IMR-90 (cell line): Measurements from ENCODE around the gene EXD2. TPM values are rescaled to one million over a fixed set of nuclear protein-coding genes. Genes with fewer than 3 reads are reported as not detected.
A peak's percentile ranks its signal among the peaks of the same experiment; 100 is the strongest.

Source experiments
- ATAC-seq: fragments of 200-7000 bp; cut with Tn5 transposase; 2 replicates; pipeline ENCODE4 v1.9.1; 2020; ENCODE audit warnings: low read depth, mild to moderate bottlenecking, moderate library complexity
- BruUV-seq: library from RNA; stranded (reverse); fragments of 400-500 nt; replicated peaks from 2 replicates; lab custom pipeline; 2021; lab: Mats Ljungman, UMichigan
- CTCF ChIA-PET: fragments of 300-600 bp; formaldehyde crosslinking; extraction: SDS; loops from one replicate; lab custom pipeline; 2021; ENCODE audit warnings: antibody characterized with exemption; lab: Yijun Ruan, JAX
- POLR2A ChIA-PET: fragments of 300-600 bp; sonication (Branson Sonifier 250); formaldehyde crosslinking; loops from one replicate; lab custom pipeline; 2022; ENCODE audit warnings: antibody characterized with exemption; ENCODE audit not compliant: unreplicated experiment; lab: Charles Lee
- DNase-seq: peaks from one replicate; pipeline ENCODE4 v3.0.0; 2013
- H2AFZ ChIP-seq: replicated peaks from 2 replicates; pipeline ENCODE3; 2013; ENCODE audit warnings: low read length, mild to moderate bottlenecking; ENCODE audit not compliant: poor library complexity
- H2AK5ac ChIP-seq: 2 replicates; pipeline ENCODE4 v1.6.1; 2013; ENCODE audit warnings: low read depth, low read length, inconsistent platforms
- H2AK9ac ChIP-seq: replicated peaks from 2 replicates; pipeline ENCODE3; 2013; ENCODE audit warnings: mild to moderate bottlenecking, low read depth, low read length, moderate library complexity; ENCODE audit not compliant: poor library complexity
- H2BK120ac ChIP-seq: 2 replicates; pipeline ENCODE4 v1.6.1; 2013; ENCODE audit warnings: low read depth, low read length, inconsistent platforms
- H2BK15ac ChIP-seq: 3 replicates; pipeline ENCODE4 v1.6.1; 2013; ENCODE audit warnings: low read depth, low read length, inconsistent platforms
- H2BK20ac ChIP-seq: 2 replicates; pipeline ENCODE4 v1.6.1; 2013; ENCODE audit warnings: low read depth, mild to moderate bottlenecking, inconsistent platforms, low read length, moderate library complexity
- H2BK5ac ChIP-seq: 2 replicates; pipeline ENCODE4 v1.6.1; 2013; ENCODE audit warnings: mild to moderate bottlenecking, low read depth, low read length, inconsistent platforms; ENCODE audit not compliant: poor library complexity, severe bottlenecking
- H3K14ac ChIP-seq: replicated peaks from 2 replicates; pipeline ENCODE4 v1.6.1; 2013; ENCODE audit warnings: low read depth, low read length, inconsistent platforms
- H3K18ac ChIP-seq: 2 replicates; pipeline ENCODE4 v1.6.1; 2013; ENCODE audit warnings: low read depth, low read length, control low read depth
- H3K23ac ChIP-seq: 2 replicates; pipeline ENCODE4 v1.6.1; 2013; ENCODE audit warnings: low read depth, low read length, inconsistent platforms
- H3K27ac ChIP-seq: 2 replicates; pipeline ENCODE4 v1.5.1; 2013; ENCODE audit warnings: mild to moderate bottlenecking, control low read depth, low read length; ENCODE audit not compliant: insufficient read depth
- H3K27me3 ChIP-seq: 2 replicates; pipeline ENCODE4 v1.6.1; 2013; ENCODE audit warnings: low read length; ENCODE audit not compliant: control insufficient read depth, insufficient read depth
- H3K36me3 ChIP-seq: 2 replicates; pipeline ENCODE4 v1.6.1; 2013; ENCODE audit warnings: low read length, mixed read lengths; ENCODE audit not compliant: control insufficient read depth, insufficient read depth
- H3K4ac ChIP-seq: 2 replicates; pipeline ENCODE4 v1.6.1; 2013; ENCODE audit warnings: low read depth, low read length, inconsistent platforms
- H3K4me1 ChIP-seq: 2 replicates; pipeline ENCODE4 v1.6.1; 2013; ENCODE audit warnings: low read length, mixed read lengths; ENCODE audit not compliant: control insufficient read depth, insufficient read depth
- H3K4me2 ChIP-seq: 2 replicates; pipeline ENCODE4 v1.6.1; 2013; ENCODE audit warnings: low read depth, mild to moderate bottlenecking, control low read depth, low read length, moderate library complexity
- H3K4me3 ChIP-seq: 2 replicates; pipeline ENCODE4 v1.5.1; 2013; ENCODE audit warnings: low read depth, mild to moderate bottlenecking, control low read depth, low read length, moderate library complexity; ENCODE audit not compliant: insufficient read depth
- H3K56ac ChIP-seq: 2 replicates; pipeline ENCODE4 v1.6.1; 2013; ENCODE audit warnings: low read length, inconsistent platforms; ENCODE audit not compliant: insufficient read depth; ENCODE audit errors: extremely low read depth
- H3K79me1 ChIP-seq, 2 experiments: 2 replicates each; pipeline ENCODE4 v1.6.1; 2013; ENCODE audit warnings: low read length in 2 of 2, inconsistent platforms in 1 of 2, low read depth in 1 of 2
- H3K9ac ChIP-seq: 2 replicates; pipeline ENCODE4 v1.6.1; 2013; ENCODE audit warnings: low read depth, low read length, control low read depth
- H3K9me1 ChIP-seq: 2 replicates; pipeline ENCODE4 v1.6.1; 2013; ENCODE audit warnings: low read length, inconsistent platforms; ENCODE audit not compliant: insufficient read depth
- H3K9me3 ChIP-seq: 2 replicates; pipeline ENCODE4 v1.6.1; 2013; ENCODE audit warnings: low read length; ENCODE audit not compliant: control insufficient read depth, insufficient read depth
- H4K20me1 ChIP-seq: 2 replicates; pipeline ENCODE4 v1.6.1; 2013; ENCODE audit warnings: low read length, inconsistent platforms; ENCODE audit not compliant: insufficient read depth
- H4K5ac ChIP-seq: 2 replicates; pipeline ENCODE4 v1.6.1; 2013; ENCODE audit warnings: mild to moderate bottlenecking, low read depth, low read length, control low read depth
- H4K8ac ChIP-seq, 2 experiments: 2 replicates each; pipeline ENCODE4 v1.6.1; 2013; ENCODE audit warnings: low read depth in 2 of 2, low read length in 2 of 2, control low read depth in 1 of 2, inconsistent platforms in 1 of 2
- H4K91ac ChIP-seq: 2 replicates; pipeline ENCODE4 v1.6.1; 2013; ENCODE audit warnings: low read depth, low read length, inconsistent platforms; ENCODE audit not compliant: insufficient read depth
- BHLHE40 ChIP-seq: fragments of 150-350 bp; IDR thresholded peaks from 2 replicates; pipeline ENCODE4 v1.6.1; 2016; ENCODE audit warnings: mild to moderate bottlenecking, low read depth, low read length
- CEBPB ChIP-seq: IDR thresholded peaks from 2 replicates; pipeline ENCODE4 v1.6.1; 2012; ENCODE audit warnings: low read depth, low read length, improper control_type of control experiment
- CHD1 ChIP-seq: IDR thresholded peaks from 2 replicates; pipeline ENCODE4 v1.6.1; 2012; ENCODE audit warnings: low read depth, low read length, improper control_type of control experiment
- CTCF ChIP-seq: conservative IDR thresholded peaks from 2 replicates; pipeline ENCODE4 v1.5.1; 2012; ENCODE audit warnings: mild to moderate bottlenecking, low read depth, low read length, improper control_type of control experiment
- FOS ChIP-seq: fragments of 150-350 bp; IDR thresholded peaks from 2 replicates; pipeline ENCODE4 v1.6.1; 2016; ENCODE audit warnings: low read depth, low read length
- MAFK ChIP-seq: IDR thresholded peaks from 2 replicates; pipeline ENCODE4 v1.6.1; 2012; ENCODE audit warnings: low read depth, low read length, improper control_type of control experiment
- MAZ ChIP-seq: IDR thresholded peaks from 2 replicates; pipeline ENCODE4 v1.6.1; 2012; ENCODE audit warnings: low read depth, mild to moderate bottlenecking, low read length, improper control_type of control experiment, moderate library complexity, borderline replicate concordance
- MXI1 ChIP-seq: IDR thresholded peaks from 2 replicates; pipeline ENCODE4 v1.6.1; 2012; ENCODE audit warnings: low read depth, mild to moderate bottlenecking, low read length, moderate library complexity, borderline replicate concordance
- POLR2A ChIP-seq: IDR thresholded peaks from 2 replicates; pipeline ENCODE4 v1.6.1; 2012; ENCODE audit warnings: mild to moderate bottlenecking, low read depth, low read length
- RAD21 ChIP-seq: IDR thresholded peaks from 2 replicates; pipeline ENCODE4 v1.6.1; 2012; ENCODE audit warnings: low read length, improper control_type of control experiment
- RCOR1 ChIP-seq: IDR thresholded peaks from 2 replicates; pipeline ENCODE4 v1.6.1; 2012; ENCODE audit warnings: mild to moderate bottlenecking, low read length, improper control_type of control experiment; ENCODE audit not compliant: insufficient replicate concordance
- RFX5 ChIP-seq: IDR thresholded peaks from 2 replicates; pipeline ENCODE4 v1.8.0; 2012; ENCODE audit warnings: low read depth, mild to moderate bottlenecking, low read length, moderate library complexity
- SMC3 ChIP-seq: fragments of 150-350 bp; IDR thresholded peaks from 2 replicates; pipeline ENCODE4 v1.6.1; 2016; ENCODE audit warnings: low read depth, mild to moderate bottlenecking, antibody characterized with exemption, low read length, moderate library complexity
- USF2 ChIP-seq: fragments of 150-350 bp; IDR thresholded peaks from 2 replicates; pipeline ENCODE4 v1.6.1; 2017; ENCODE audit warnings: mild to moderate bottlenecking, antibody characterized with exemption, low read length, low read depth
- WGBS, 2 experiments: methylation state at CpG; one replicate each; pipeline versions ENCODE4 v1.1.5 to v1.1.7; 2013; ENCODE audit warnings: missing lambda C conversion rate in 2 of 2; ENCODE audit not compliant: insufficient read length in 1 of 2; ENCODE audit errors: extremely low coverage in 2 of 2; 5-methylcytosine and 5-hydroxymethylcytosine counted together
- dilution Hi-C: fragments of 300-500 bp; cut with HindIII; formaldehyde crosslinking; loops from one replicate; pipeline ENCODE4 v1.14.3; 2018; ENCODE audit warnings: low sequenced_read_pairs; ENCODE audit not compliant: unreplicated experiment
- in situ Hi-C: fragments of 300-500 bp; cut with MboI; formaldehyde crosslinking; loops from 3 replicates; pipeline ENCODE4 v1.14.3; 2019; ENCODE audit warnings: low sequenced_read_pairs, inconsistent platforms, mixed read lengths
- intact Hi-C: fragments of 100-400 bp; cut with micrococcal nuclease; formaldehyde crosslinking; loops from 2 replicates; pipeline ENCODE4 v1.10.0; 2022
- polyA plus RNA-seq, 3 experiments: library from polyadenylated mRNA; depleted of rRNA; stranded (reverse); fragments of >200 nt; gene quantifications; 2 replicates each; pipeline ENCODE4 v1.2.3, GENCODE V29; 2012; ENCODE audit warnings: low replicate concordance in 1 of 3
- total RNA-seq: library from RNA; depleted of rRNA; stranded (reverse); fragments of >200 nt; gene quantifications from 2 replicates; pipeline ENCODE4 v1.2.3, GENCODE V29; 2012

Gene EXD2
- total and polyA plus RNA-seq, 2 of the 4 experiments (the other 2 are of a cell fraction) = 11.0 to 13.3 TPM

- Histone ChIP-seq H2AK5ac (no peak overlapping the region), H2BK5ac (no peak overlapping the region), H2BK15ac (no peak overlapping the region), H3K27ac (peak overlapping the region; percentile 23; the same call in 1 of the 2 replicates), H3K18ac (no peak overlapping the region), H3K79me1 (no peaks in the 10 kb centered on the region), H4K5ac (no peak overlapping the region), H3K27me3 (peaks cover 9% of the 10 kb centered on the region), H2BK120ac (no peak overlapping the region), H2AFZ (no peak overlapping the region), H3K56ac (no peak overlapping the region), H2BK20ac (no peak overlapping the region), H3K14ac (no peak overlapping the region), H3K4me3 (no peak overlapping the region), H4K8ac (no peak overlapping the region), H3K9me1 (no peaks in the 10 kb centered on the region; the same call in 1 of the 2 replicates), H3K4me1 (peaks cover 3% of the 10 kb centered on the region; the same call in 1 of the 2 replicates), H4K20me1 (no peaks in the 10 kb centered on the region), H3K9me3 (no peaks in the 10 kb centered on the region; the same call in 1 of the 2 replicates), H2AK9ac (no peak overlapping the region), H4K91ac (no peak overlapping the region), H3K4ac (no peak overlapping the region), H3K4me2 (0 out of 2 replicates have a peak overlapping the region, but pooled peaks have one; percentile 19), H3K9ac (no peak overlapping the region), H3K36me3 (no peaks in the 10 kb centered on the region), H3K23ac (no peak overlapping the region)
- intact Hi-C loops = loop anchor here (1.0 to 5.0 kb wide), 2 partner anchors 15 to 39 kb away; no protein-coding TSS in a partner anchor
- ChIA-PET CTCF (interaction anchor here (0.7 to 1.7 kb wide), 5 partner anchors 12 to 211 kb away, joined by 3 to 5 read pairs (median 4); partner anchors contain the start of gene GALNT16), POLR2A (no interaction called here)
- peak; percentile 92 for ATAC-seq
- in situ Hi-C loops = no loop called here
- no TSS peak for BruUV-seq
- peak; percentile 94 for DNase-seq
- no CpG with 5 or more reads among the region's 3 CpGs for WGBS, 2 experiments
- dilution Hi-C loops = no loop called here
- peak; percentile 2; the same call in 1 of the 2 replicates for TF ChIP-seq RAD21
- TF ChIP-seq POLR2A = no peak
- no peak for TF ChIP-seq FOS
- no peak for TF ChIP-seq USF2
- TF ChIP-seq CHD1 = no peak
- TF ChIP-seq MXI1 = peak; percentile 43; the same call in 1 of the 2 replicates
- peak; percentile 80 for TF ChIP-seq CEBPB
- TF ChIP-seq MAFK = no peak
- TF ChIP-seq CTCF = peak; percentile 36
- TF ChIP-seq SMC3 = peak; percentile 38; the same call in 1 of the 2 replicates
- TF ChIP-seq MAZ = no peak
- peak; percentile 60 for TF ChIP-seq RFX5
- peak; percentile 10; the same call in 1 of the 2 replicates for TF ChIP-seq BHLHE40
- TF ChIP-seq RCOR1 = no peak
Measured at GRCh38 chr14:69247676-69248440, 56.6 kb downstream of the EXD2 start.
